ENCODE results near the gene ADGRL3. TPM values are rescaled to one million over a fixed set of nuclear protein-coding genes. Genes with fewer than 3 reads are reported as not detected.

ADGRL3 gene
- total RNA-seq, 2 experiments from 2014 or later: not detected

- H3K27ac Mint-ChIP-seq: no peak overlapping the region
- H3K27me3 Mint-ChIP-seq: no peaks in the 10 kb centered on the region
- H3K9me3 Mint-ChIP-seq: peaks cover 14% of the 10 kb centered on the region
- no peaks in the 10 kb centered on the region for H3K4me1 Mint-ChIP-seq (ENCODE audit: low read depth)
- ChIA-PET CTCF (no interaction called here), POLR2A (no interaction called here)
- H3K36me3 Mint-ChIP-seq: no peaks in the 10 kb centered on the region
- intact Hi-C loops (cut with micrococcal nuclease): no loop called here
- no peak for DNase-seq
- H3K4me3 Mint-ChIP-seq: no peak overlapping the region
Measured at GRCh38 chr4:62119195-62119594, 919.1 kb downstream of the ADGRL3 start.

GRCh38 chr4:62126064-62126732, 926.1 kb downstream of the ADGRL3 start:
- no peak overlapping the region for H3K4me3 Mint-ChIP-seq
- intact Hi-C loops (cut with micrococcal nuclease): no loop called here
- POLR2A ChIA-PET: no interaction called here
- no peaks in the 10 kb centered on the region for H3K4me1 Mint-ChIP-seq (ENCODE audit: low read depth)
- H3K9me3 Mint-ChIP-seq: peaks cover 15% of the 10 kb centered on the region
- DNase-seq: no peak
- H3K27ac Mint-ChIP-seq: no peak overlapping the region
- H3K27me3 Mint-ChIP-seq: no peaks in the 10 kb centered on the region
- H3K36me3 Mint-ChIP-seq: no peaks in the 10 kb centered on the region
- CTCF ChIA-PET: no interaction called here

All from activated CD4-positive, alpha-beta memory T cell treated with anti-CD3 and anti-CD28 coated beads for 36 hours (primary cell).